Activated CD4-positive, alpha-beta T cell treated with anti-CD3 and anti-CD28 coated beads, Interleukin-2, Interleukin-6, amounts not matched to agents 100 ng/mL and 50 ng/mL, durations not matched to agents 16 hours and 8 hours (primary cell): Measurements from ENCODE around the gene NRXN2.
"Not testable (repeated sequence)": the region's sequence is repeated elsewhere in the genome, so short reads cannot be mapped to it uniquely, and the experiment has no call there.

ENCODE experiments used
- DNase-seq: peaks from one replicate; pipeline ENCODE4 v3.0.0-alpha.2; 2020

The NRXN2 gene

DNA sequence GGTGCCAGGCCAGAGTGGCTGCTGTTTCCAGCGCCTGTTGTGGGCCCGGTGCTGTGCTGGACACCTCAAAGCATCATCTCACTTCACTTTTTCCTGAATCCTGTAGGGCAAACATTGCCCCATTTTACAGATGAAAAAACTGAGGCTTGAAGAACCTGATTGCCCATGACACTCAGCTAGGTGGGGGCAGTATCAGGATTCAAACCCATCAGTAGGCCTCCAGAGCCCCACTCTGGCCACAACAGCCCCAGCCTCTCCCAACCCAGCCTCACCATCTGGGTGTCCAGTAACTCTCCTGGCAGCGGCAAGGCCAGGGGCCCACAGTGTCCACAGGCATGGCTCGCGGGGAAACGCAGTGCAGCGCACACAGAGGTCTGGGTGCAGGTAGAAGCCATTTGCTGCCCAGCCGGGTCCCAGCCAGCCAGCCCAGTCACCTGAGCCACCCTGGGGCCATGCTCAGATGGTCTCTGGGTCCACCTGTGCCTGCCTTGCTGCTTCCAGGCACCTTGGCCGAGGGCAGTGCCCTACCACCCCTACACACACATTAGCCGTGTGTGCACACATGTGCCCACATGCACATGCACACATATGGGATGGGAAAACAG is 120.4 kb downstream of the NRXN2 start:
- DNase-seq: no peak

DNA sequence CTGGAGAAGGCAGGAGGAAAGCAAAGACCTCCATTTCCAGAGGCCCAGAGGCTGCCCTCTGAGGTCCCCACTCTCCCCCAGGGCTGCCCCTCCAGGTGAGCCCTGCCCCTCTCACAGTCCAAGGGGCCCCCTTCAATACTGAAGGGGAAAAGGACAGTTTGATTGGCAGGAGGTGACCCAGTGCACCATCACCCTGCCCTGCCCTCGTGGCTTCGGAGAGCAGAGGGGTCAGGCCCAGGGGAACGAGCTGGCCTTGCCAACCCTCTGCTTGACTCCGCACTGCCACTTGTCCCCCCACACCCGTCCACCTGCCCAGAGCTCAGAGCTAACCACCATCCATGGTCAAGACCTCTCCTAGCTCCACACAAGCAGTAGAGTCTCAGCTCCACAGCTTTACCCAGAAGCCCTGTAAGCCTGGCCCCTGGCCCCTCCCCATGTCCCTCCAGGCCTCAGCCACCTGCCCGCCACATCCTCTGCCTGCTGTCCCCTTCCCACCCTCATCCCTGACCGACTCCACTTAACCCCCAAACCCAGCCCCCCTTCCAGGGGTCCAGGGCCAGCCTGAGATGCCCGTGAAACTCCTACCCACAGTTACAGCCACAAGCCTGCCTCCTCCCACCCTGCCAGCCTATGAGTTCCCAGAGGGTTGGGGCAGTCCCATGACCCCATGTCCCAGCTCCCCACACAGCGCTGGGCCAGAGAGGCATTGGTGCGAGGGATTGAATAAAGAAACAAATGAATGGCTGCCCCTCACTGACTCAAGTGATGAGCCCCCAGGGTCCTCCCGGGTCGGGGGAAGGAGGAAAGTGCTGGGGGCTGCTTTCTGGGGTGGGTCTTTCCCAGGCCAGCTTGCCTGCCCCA is 121.2 kb downstream of the NRXN2 start:
- no peak for DNase-seq

DNA sequence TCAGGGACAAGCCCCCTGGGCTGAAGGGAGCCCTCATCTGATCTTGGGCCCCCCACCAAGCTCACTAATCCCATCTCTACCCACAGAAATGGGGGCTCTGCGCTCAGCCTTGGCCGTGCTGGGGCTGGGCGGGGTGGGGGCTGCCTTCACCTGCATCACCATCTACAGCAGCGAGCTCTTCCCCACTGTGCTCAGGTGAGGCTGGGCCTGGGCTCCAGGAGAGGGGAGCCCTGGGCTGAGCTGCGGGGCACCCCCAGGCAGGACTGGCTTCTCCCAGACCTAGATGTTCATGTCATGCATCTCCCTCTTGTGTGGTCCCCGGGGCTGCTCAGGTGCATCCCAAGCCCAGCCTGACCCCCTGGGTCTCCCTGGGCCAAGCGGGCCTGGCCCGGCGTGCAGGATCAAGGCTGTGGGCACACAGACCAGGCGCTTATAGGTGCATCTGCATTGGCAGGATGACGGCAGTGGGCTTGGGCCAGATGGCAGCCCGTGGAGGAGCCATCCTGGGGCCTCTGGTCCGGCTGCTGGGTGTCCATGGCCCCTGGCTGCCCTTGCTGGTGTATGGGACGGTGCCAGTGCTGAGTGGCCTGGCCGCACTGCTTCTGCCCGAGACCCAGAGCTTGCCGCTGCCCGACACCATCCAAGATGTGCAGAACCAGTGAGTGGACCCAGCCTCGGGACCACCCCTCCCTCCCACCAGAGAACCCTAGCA is 122.6 kb downstream of the NRXN2 start:
- DNase-seq: no peak

DNA sequence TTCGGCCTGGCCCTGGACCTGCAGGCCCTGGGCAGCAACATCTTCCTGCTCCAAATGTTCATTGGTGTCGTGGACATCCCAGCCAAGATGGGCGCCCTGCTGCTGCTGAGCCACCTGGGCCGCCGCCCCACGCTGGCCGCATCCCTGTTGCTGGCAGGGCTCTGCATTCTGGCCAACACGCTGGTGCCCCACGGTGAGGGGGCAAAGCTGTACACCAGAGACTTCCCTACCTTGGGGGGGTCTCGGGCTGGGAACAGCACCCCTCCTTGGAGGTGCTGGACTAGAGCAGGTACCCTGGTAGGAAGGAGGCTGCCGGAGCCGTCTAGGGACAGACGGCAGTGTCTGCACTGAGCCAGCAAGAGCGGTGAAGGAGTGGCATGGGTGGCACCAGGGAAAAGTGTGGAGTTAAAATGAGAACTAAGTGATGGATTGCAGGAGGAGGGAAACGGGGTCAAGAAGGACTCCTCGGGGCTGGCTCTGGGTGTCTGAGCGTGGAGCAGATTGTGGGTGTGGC is 123.2 kb downstream of the NRXN2 start:
- no peak for DNase-seq

DNA sequence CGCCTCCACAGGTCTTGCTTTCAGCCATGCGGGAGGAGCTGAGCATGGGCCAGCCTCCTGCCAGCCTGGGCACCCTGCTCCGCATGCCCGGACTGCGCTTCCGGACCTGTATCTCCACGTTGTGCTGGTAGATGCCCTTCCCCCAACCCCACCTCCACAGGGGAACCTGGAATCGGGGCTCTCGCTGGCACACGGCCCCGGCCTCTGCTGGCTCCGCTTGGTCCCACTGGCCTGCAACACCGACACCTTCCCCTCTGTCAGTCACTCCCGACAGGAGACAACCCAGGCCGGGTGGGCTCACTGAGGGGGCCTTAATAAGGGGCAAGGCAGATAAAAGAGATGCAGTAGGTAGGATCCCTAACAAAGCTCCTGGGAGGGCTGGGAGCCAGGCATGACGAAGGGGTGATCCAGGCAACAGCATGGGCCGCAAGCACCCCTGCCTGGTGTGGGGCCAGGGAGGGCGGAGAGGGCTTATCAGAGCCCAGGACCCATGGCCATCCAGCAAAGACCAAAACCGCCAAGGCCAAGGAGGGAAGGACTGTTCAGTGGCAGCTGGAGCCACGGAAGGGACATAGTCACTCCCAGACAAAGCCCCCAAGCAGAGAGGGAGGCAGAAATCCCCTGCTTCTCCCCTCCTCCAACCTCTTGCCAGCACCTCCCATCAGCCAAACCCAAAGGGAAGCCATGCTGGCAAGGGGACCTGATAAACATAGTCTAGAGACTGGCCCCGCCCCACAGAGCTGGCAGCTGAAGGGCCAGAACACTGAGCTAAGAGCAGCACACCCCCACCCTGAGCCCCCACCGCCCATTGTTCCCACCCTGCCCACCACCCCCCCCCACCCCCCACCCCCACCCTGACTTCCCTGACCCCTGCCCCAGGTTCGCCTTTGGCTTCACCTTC is 124.0 kb downstream of the NRXN2 start:
- DNase-seq: no peak

DNA sequence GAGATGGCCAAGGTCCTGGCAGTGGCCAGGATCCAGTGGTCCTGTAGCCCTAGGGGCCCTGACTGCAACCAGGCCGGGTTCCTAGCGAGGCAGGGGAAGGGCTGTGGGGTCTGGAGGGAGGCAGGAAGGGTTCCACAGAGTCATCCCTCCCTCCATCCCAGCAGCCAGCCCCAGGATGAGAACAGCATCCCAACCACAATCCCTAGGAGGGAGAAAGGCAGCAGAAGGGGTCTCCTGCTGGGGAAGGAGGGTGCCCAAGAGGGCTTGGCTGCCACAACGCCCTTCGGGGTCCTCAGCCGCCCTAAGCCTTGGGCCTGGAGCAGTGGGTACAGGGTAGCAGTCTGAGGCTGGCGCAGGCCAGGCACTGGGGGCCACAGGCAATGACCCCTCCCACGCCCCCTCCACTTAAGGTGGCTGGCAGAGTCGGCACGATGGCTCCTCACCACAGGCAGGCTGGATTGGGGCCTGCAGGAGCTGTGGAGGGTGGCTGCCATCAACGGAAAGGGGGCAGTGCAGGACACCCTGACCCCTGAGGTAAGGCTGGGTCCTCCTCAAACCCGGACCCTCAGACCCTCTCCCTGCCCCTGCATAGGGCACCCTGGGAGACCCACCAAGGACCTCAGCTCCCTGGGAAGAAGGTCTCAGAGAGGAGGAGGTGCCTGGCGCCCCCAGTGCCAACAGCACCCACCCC is 124.7 kb downstream of the NRXN2 start:
- DNase-seq: no peak

DNA sequence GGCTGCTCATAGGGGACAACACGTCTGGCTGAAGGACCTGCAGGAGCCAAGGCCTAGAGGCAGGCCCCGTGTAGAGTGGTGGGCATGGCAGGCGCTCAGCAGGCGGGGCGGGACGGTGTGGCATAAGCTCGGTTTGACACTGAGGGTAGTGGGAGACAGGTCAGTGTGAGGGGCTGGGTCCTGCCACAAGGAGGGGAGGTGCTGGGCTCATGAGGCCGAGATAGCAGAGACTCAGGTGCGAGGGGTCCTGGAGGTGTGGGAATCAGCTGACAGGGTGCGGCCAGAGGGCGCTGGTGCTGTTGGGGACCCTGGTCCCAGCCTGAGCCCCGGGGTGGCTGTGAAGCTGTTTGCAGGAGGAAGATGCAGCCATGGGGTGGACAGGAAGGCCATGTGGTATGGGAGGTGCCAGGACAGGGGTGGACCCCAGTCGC is 125.3 kb downstream of the NRXN2 start:
- no peak for DNase-seq

DNA sequence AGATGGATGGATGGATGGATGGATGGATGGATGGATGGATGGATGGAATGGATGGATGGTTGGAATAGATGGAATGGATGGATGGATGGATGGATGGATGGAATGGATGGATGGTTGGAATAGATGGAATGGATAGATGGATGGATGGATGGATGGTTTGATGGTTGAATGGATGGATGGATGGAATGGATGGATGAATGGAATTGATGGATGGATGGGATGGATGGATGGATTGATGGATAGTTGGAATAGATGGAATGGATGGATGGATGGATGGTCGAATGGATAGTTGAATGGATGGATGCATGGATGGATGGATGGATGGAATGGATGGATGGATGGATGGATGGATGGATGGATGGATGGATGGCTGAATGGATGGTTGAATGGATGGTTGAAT is 127.1 kb downstream of the NRXN2 start:
- not testable (repeated sequence) for DNase-seq

DNA sequence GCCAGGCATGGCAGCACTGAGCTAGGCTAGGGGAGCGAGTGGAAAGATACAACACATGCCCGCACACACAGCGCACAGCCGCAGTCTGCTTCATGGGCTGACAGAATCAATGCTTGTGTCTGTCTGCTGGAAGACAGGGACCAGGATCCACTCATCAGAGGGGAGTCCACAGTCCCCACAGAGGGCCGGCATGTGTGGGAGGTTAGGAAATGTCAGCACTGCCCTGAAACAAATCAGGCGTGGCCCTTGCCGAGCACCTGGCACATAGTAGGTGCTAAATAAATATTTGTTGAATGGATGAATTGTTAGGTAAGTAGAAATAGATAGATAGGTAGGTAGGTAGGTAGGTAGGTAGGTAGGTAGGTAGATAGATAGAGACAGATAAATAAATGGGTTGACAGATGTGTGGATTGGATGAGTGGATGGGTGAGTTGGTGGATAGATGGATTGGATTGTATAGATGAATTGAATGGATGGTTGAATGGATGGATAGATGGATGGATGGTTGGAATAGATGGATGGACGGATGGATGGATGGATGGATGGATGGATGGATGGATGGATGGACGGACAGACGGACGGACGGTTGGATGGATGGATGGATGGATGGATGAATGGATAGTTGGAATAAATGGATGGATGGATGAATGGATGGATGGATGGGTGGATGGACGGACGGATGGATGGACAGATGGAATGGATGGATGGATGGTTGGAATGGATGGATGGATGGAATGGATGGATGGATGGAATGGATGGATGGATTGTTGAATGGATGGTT is 128.6 kb downstream of the NRXN2 start:
- no peak for DNase-seq

DNA sequence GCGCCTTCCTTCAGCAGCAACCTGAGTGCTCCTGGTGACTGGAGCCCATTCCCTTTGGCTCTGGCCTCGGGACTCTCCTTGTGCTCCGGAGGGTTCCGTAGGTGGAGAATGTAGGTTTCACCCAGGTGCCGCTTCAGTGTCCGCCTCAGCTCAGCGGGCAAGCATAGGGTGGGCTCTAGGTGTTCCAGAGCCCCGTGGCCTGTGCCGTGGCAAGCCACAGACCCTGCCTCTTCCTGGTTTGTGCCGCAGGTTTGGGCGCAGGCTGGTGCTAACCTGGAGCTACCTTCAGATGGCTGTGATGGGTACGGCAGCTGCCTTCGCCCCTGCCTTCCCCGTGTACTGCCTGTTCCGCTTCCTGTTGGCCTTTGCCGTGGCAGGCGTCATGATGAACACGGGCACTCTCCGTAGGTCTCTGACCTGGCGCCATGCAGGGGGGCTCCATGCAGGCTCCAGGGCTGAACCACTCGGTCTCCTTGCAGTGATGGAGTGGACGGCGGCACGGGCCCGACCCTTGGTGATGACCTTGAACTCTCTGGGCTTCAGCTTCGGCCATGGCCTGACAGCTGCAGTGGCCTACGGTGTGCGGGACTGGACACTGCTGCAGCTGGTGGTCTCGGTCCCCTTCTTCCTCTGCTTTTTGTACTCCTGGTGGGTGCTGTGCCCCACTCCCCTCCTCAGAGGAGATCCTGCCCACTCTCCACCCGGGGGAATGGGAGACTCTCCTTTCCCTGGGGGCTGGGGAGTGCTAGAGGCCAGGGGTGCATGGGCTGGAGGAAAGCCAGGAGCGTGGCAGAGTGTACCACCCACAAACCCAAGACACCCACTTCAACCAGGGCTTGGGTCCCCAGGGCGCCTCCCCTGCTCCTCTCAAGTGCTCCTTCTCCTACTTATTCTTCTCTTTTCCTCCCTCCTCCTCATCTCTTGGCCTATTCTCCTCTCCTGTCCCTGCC is 129.6 kb downstream of the NRXN2 start:
- no peak for DNase-seq

DNA sequence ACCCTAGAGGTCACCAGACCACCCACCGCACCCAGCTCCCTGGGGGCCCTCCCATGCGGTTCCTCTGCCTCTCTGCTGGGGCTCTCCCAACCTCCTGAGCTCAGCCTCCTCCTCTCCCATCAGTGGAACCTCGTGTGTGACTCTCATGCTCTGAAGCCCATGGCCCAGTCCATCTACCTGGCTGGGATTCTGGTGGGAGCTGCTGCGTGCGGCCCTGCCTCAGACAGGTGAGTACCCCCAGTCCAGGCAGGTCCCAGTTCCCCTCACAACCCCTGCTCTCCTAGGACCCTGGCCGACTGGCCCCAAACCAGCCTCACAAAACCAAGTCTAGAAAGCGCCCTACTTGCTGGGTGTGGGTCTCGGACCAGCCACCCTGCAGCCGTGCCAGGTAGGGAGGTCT is 130.3 kb downstream of the NRXN2 start:
- DNase-seq: no peak

DNA sequence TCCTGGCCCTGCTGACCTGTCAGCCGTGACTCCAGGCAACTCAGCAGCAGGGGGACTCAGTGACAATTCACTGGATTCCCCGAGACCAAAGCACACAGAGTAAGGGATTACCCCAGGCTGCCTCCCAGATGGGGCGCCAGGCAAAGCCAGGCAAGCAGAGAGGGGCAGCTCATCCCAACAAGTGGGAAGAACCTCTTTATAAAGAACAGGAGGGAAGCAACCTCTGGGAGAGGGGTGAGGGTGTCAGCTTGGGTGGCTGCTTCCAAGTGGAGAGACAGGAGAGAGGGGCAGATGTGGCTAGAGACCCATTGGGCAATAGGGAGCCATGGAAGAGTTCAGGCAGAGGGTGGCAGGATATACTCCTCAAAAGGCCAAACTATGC is 130.8 kb downstream of the NRXN2 start:
- no peak for DNase-seq

DNA sequence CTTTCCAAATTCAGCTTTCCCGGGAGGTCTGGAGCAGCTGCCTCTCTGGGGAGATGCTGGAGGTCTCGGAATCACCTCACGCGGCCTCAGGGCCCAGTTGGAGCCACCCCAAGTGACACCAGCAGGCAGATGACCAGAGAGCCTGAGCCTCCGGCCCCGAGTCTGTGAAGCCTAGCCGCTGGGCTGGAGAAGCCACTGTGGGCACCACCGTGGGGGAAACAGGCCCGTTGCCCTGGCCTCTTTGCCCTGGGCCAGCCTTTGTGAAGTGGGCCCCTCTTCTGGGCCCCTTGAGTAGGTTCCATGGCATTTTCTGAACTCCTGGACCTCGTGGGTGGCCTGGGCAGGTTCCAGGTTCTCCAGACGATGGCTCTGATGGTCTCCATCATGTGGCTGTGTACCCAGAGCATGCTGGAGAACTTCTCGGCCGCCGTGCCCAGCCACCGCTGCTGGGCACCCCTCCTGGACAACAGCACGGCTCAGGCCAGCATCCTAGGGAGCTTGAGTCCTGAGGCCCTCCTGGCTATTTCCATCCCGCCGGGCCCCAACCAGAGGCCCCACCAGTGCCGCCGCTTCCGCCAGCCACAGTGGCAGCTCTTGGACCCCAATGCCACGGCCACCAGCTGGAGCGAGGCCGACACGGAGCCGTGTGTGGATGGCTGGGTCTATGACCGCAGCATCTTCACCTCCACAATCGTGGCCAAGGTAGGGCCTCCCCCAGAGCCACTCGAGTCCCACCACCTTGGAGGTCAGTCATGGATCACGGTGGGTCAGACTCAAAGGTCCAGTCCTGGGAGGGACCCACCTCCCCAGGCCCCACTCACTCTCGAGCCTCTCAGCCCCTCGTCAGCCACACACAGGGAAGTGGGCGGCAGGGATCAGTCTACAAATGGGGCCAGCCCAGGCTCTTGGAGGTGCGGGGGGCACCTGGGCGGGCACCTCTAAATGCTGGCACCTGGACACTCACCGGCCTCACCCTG is 131.5 kb downstream of the NRXN2 start:
- no peak for DNase-seq

DNA sequence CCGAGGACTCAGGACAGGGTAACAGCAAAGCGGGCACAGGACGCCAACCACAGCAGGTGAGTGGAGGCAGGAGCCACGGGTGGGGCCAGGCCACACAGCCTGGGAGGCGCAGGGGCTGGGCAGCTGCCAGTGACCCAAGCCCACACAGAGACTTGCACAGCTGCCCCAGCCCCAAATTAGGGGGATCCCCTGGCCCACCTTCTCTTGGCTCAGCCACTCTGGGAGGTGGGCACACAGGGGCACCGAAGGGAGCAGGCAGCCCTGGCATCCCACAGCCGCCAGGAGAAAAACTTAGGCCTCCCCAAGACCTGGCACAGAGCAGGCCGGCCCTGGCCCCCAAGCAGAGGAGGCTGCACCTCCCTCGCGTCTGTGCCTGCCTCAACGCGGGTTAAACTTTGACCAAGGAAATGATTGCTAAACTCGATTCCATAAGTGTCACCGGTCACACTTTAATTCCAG is 132.2 kb downstream of the NRXN2 start, which contains the start of gene SLC22A12:
SLC22A12 (plus strand) TSS at position 458 of the 459 bp plus-strand sequence. CDS start 337 bp downstream, outside the sequence.
- no peak for DNase-seq

DNA sequence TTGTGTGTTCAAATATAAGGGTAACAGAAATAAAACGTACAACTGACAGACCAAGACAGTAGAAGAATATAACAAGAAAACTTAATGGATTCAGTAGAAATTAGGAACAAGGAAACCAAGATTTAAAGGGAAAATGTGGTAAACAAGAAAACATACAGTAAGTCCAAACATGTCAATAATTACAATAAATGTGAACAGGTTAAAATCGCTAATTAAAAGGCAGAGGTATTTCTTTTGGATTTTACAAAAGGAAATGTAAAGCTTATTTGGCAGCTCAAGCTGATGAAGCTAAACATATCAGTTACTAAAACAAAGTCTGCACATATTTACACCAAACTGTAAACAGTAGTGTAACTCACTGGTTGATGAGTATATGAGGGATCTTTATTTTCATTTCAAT is 134.3 kb downstream of the NRXN2 start:
- no peak for DNase-seq

DNA sequence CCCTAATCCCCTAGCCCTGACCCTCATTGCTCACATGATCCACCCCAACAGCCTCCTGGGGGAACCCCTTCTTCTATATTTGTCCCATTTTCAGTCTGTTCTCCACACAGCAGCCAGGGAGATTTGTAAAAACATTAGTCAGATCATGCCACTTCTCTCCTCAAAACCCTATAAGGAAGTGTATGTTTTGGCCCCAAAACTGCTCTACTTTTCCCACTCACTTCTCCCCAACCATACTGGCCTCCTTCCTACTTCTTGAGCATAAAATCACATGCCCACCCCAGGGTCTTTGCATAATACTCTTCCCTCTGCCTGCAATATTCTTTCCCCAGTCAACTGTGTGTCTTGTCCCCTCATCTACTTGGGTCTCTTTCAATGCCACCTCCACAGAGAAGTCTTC is 136.6 kb downstream of the NRXN2 start:
- no peak for DNase-seq

DNA sequence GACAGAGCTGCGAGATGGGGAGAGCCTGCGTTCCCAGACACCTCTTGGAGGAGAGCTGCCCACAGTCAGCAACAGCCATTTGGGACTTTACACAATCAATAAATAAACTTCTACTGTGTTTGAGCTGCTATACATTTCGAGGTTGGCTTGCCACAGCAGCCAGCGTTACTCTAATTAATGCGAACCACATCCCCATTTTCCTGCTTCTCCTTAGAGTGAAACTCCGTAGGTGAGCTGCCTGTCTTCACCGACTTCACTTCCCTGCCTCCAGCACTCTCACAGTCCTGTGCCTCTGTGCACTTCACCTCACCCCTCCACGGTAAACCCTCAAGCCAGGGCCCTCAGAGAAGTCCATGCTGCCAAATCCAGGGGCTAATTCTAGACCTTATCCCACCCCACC is 137.8 kb downstream of the NRXN2 start:
- no peak for DNase-seq
